ENCODE results near the gene VPS13A.

DNA sequence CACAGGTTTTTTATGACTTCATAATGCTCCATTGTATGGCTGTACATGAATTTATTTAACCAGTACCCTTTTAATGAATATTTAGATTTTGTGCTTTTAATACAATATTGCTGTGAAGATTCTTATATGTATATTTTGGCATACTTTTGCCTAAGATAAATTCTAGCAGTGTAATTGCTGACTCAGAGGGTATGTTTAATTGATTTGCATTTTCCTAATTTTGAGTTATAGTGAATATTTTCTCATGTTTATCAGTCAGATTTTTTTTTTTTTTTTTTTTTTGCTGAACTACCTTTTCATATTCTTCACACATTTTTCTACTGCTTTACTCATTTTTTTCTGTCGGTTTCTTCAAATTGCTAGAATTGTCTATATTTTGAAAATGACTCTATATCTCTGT is 222.6 kb downstream of the VPS13A start:
- no peak for TF ChIP-seq POLR2A (IDR thresholded peaks at IDR 0.05)
- TF ChIP-seq, protein P1, sequence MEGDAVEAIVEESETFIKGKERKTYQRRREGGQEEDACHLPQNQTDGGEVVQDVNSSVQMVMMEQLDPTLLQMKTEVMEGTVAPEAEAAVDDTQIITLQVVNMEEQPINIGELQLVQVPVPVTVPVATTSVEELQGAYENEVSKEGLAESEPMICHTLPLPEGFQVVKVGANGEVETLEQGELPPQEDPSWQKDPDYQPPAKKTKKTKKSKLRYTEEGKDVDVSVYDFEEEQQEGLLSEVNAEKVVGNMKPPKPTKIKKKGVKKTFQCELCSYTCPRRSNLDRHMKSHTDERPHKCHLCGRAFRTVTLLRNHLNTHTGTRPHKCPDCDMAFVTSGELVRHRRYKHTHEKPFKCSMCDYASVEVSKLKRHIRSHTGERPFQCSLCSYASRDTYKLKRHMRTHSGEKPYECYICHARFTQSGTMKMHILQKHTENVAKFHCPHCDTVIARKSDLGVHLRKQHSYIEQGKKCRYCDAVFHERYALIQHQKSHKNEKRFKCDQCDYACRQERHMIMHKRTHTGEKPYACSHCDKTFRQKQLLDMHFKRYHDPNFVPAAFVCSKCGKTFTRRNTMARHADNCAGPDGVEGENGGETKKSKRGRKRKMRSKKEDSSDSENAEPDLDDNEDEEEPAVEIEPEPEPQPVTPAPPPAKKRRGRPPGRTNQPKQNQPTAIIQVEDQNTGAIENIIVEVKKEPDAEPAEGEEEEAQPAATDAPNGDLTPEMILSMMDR (IDR thresholded peaks at IDR 0.05): no peak

Measured in thyroid gland (tissue), 4 donors.